SK-N-SH (cell line): Measurements from ENCODE around the gene COLEC11. TPM values are rescaled to one million over a fixed set of nuclear protein-coding genes. Genes with fewer than 3 reads are reported as not detected.

Source experiments
- CTCF ChIA-PET: fragments of 300-600, 350-600 bp; formaldehyde crosslinking; extraction: SDS; loops from one replicate; lab custom pipeline; 2021; lab: Yijun Ruan, JAX
- POLR2A ChIA-PET: fragments of 350-600 bp; sonication (Branson Sonifier 250); formaldehyde crosslinking; extraction: SDS; loops from one replicate; lab custom pipeline; 2020; ENCODE audit warnings: antibody characterized with exemption, inconsistent platforms; lab: Yijun Ruan, JAX
- DNase-seq: peaks from one replicate; pipeline ENCODE4 v3.0.0; 2012
- H2AFZ ChIP-seq: fragments of 200-600 bp; sonication (generic); 2 replicates; pipeline ENCODE4 v1.8.1; 2016; ENCODE audit warnings: antibody characterized with exemption, mild to moderate bottlenecking, low read depth
- H3F3A ChIP-seq: fragments of 200-600 bp; sonication (generic); replicated peaks from 2 replicates; pipeline ENCODE3; 2016; ENCODE audit warnings: antibody characterized with exemption, mild to moderate bottlenecking; ENCODE audit not compliant: insufficient read depth
- H3K27ac ChIP-seq, 2 experiments: fragments of 200-500 bp in 1 of 2; fragments of 200-600 bp in 1 of 2; sonication (Bioruptor generic) in 1 of 2; sonication (generic), shearing (Covaris generic) in 1 of 2; 2 replicates each; pipeline versions ENCODE4 v1.5.1 to v1.6.1; 2014 to 2016; ENCODE audit warnings: low read depth in 2 of 2, inconsistent platforms in 1 of 2, low read length in 1 of 2, mild to moderate bottlenecking in 1 of 2, mixed read lengths in 1 of 2
- H3K27me3 ChIP-seq: fragments of 200-600 bp; sonication (generic), shearing (Covaris generic); 2 replicates; pipeline ENCODE4 v1.6.1; 2016; ENCODE audit warnings: mixed run types; ENCODE audit not compliant: insufficient read depth
- H3K36me3 ChIP-seq, 2 experiments: fragments of 200-500 bp in 1 of 2; fragments of 200-600 bp in 1 of 2; sonication (Bioruptor generic) in 1 of 2; sonication (generic) in 1 of 2; replicated peaks in 1 of 2; 2 replicates each; pipeline versions ENCODE3 to v1.5.1; 2014 to 2016; ENCODE audit warnings: low read length in 1 of 2, mild to moderate bottlenecking in 1 of 2; ENCODE audit not compliant: insufficient read depth in 2 of 2, control insufficient read depth in 1 of 2
- H3K4me1 ChIP-seq, 2 experiments: fragments of 200-500 bp in 1 of 2; fragments of 200-600 bp in 1 of 2; sonication (Bioruptor generic) in 1 of 2; sonication (generic), shearing (Covaris generic) in 1 of 2; 2 replicates each; pipeline versions ENCODE4 v1.5.1 to v1.6.1; 2014 to 2016; ENCODE audit warnings: low read depth in 1 of 2, low read length in 1 of 2, mixed run types in 1 of 2; ENCODE audit not compliant: insufficient read depth in 2 of 2, control insufficient read depth in 1 of 2
- H3K4me2 ChIP-seq: fragments of 200-600 bp; sonication (generic), shearing (Covaris generic); 2 replicates; pipeline ENCODE4 v1.6.1; 2017; ENCODE audit warnings: mixed run types
- H3K4me3 ChIP-seq, 2 experiments: fragments of 200-500 bp in 1 of 2; fragments of 200-600 bp in 1 of 2; sonication (Bioruptor generic) in 1 of 2; sonication (generic), shearing (Covaris generic) in 1 of 2; 2 replicates each; pipeline versions ENCODE4 v1.5.1 to v1.8.1; 2014 to 2016; ENCODE audit warnings: low read depth in 2 of 2, inconsistent platforms in 1 of 2, low read length in 1 of 2, mild to moderate bottlenecking in 1 of 2, mixed read lengths in 1 of 2, moderate library complexity in 1 of 2
- H3K79me2 ChIP-seq: fragments of 200-600 bp; sonication (generic); 2 replicates; pipeline ENCODE4 v1.8.1; 2017; ENCODE audit warnings: mild to moderate bottlenecking; ENCODE audit not compliant: insufficient read depth
- H3K9ac ChIP-seq: fragments of 200-600 bp; sonication (generic); 2 replicates; pipeline ENCODE4 v1.6.1; 2017; ENCODE audit warnings: mixed run types
- H3K9me2 ChIP-seq: fragments of 200-600 bp; sonication (generic); 2 replicates; pipeline ENCODE4 v1.6.1; 2017; ENCODE audit warnings: mixed run types
- H3K9me3 ChIP-seq: fragments of 200-600 bp; sonication (generic); 2 replicates; pipeline ENCODE4 v1.6.1; 2017; ENCODE audit warnings: mixed run types, mild to moderate bottlenecking, moderate library complexity
- H4K20me1 ChIP-seq: fragments of 200-600 bp; sonication (generic); 2 replicates; pipeline ENCODE4 v1.6.1; 2017; ENCODE audit warnings: mild to moderate bottlenecking, mixed run types; ENCODE audit not compliant: insufficient read depth
- EZH2phosphoT487 ChIP-seq: fragments of 200-600 bp; sonication (generic); IDR thresholded peaks from 2 replicates; pipeline ENCODE4 v1.6.1; 2017; ENCODE audit warnings: low read depth, mixed run types, mild to moderate bottlenecking, antibody characterized with exemption, moderate library complexity, borderline replicate concordance
- FOSL2 ChIP-seq: IDR thresholded peaks from 2 replicates; pipeline ENCODE4 v1.4.0; 2012; ENCODE audit warnings: low read depth, mild to moderate bottlenecking, moderate library complexity, borderline replicate concordance
- GABPA ChIP-seq: IDR thresholded peaks from 2 replicates; pipeline ENCODE4 v1.4.0; 2012; ENCODE audit warnings: low read depth, mild to moderate bottlenecking
- GATA2 ChIP-seq: sonication (generic); formaldehyde crosslinking; IDR thresholded peaks from 2 replicates; pipeline ENCODE4 v1.5.0; 2020; ENCODE audit warnings: mild to moderate bottlenecking, missing genetic modification reagents
- IRF3 ChIP-seq: fragments of 150-350 bp; IDR thresholded peaks from 2 replicates; pipeline ENCODE4 v1.6.1; 2016; ENCODE audit warnings: mild to moderate bottlenecking, low read depth, low read length
- MAX ChIP-seq: IDR thresholded peaks from 2 replicates; pipeline ENCODE4 v1.4.0; 2012; ENCODE audit warnings: low read depth
- NRF1 ChIP-seq: IDR thresholded peaks from 2 replicates; pipeline ENCODE4 v1.6.1; 2012; ENCODE audit warnings: low read depth, mild to moderate bottlenecking, low read length
- POLR2AphosphoS5 ChIP-seq: IDR thresholded peaks from 2 replicates; pipeline ENCODE4 v1.6.1; 2012; ENCODE audit warnings: low read depth, low read length
- RCOR1 ChIP-seq: fragments of 150-350 bp; IDR thresholded peaks from 2 replicates; pipeline ENCODE4 v1.6.1; 2017; ENCODE audit warnings: antibody characterized with exemption, low read length
- RFX5 ChIP-seq: IDR thresholded peaks from 2 replicates; pipeline ENCODE4 v1.6.1; 2012; ENCODE audit warnings: mild to moderate bottlenecking, improper control_type of control experiment, low read length
- RXRA ChIP-seq: IDR thresholded peaks from 2 replicates; pipeline ENCODE4 v1.4.0; 2012; ENCODE audit warnings: low read depth, mild to moderate bottlenecking, borderline replicate concordance
- SIN3A ChIP-seq: IDR thresholded peaks from 2 replicates; pipeline ENCODE4 v1.6.1; 2012; ENCODE audit warnings: low read depth, mild to moderate bottlenecking, low read length, moderate library complexity, borderline replicate concordance
- SMC3 ChIP-seq: IDR thresholded peaks from 2 replicates; pipeline ENCODE4 v1.6.1; 2012; ENCODE audit warnings: low read depth, low read length, improper control_type of control experiment
- TCF12 ChIP-seq: IDR thresholded peaks from 2 replicates; pipeline ENCODE4 v1.4.0; 2012
- TEAD4 ChIP-seq: IDR thresholded peaks from 2 replicates; pipeline ENCODE4 v1.4.0; 2012; ENCODE audit warnings: mild to moderate bottlenecking, borderline replicate concordance; ENCODE audit not compliant: insufficient read depth
- USF1 ChIP-seq: IDR thresholded peaks from 2 replicates; pipeline ENCODE4 v1.4.0; 2012; ENCODE audit warnings: low read depth, borderline replicate concordance
- WGBS: methylation state at CpG from one replicate; pipeline ENCODE4 v1.1.6; 2017; ENCODE audit warnings: low lambda C conversion rate; 5-methylcytosine and 5-hydroxymethylcytosine counted together
- polyA plus RNA-seq, 3 experiments: library from polyadenylated mRNA; depleted of rRNA; stranded (reverse); fragments of >200 nt; gene quantifications; 2 replicates each; pipeline ENCODE4 v1.2.3, GENCODE V29; 2012
- TF ChIP-seq, protein P1 (sequence below): fragments of 200-600 bp; sonication (generic); IDR thresholded peaks from 2 replicates; pipeline ENCODE4 v1.6.1; 2017; ENCODE audit warnings: antibody characterized with exemption, mild to moderate bottlenecking, moderate library complexity
- TF ChIP-seq, protein P2 (sequence below): IDR thresholded peaks from 2 replicates; pipeline ENCODE4 v1.6.1; 2012; ENCODE audit warnings: mild to moderate bottlenecking, low read depth, low read length, moderate library complexity
- TF ChIP-seq, protein P3 (sequence below): IDR thresholded peaks from 2 replicates; pipeline ENCODE4; 2012

COLEC11 gene
- polyA plus RNA-seq, 1 of the 3 experiments (the other 2 are of a cell fraction) = 8.7 TPM

DNA sequence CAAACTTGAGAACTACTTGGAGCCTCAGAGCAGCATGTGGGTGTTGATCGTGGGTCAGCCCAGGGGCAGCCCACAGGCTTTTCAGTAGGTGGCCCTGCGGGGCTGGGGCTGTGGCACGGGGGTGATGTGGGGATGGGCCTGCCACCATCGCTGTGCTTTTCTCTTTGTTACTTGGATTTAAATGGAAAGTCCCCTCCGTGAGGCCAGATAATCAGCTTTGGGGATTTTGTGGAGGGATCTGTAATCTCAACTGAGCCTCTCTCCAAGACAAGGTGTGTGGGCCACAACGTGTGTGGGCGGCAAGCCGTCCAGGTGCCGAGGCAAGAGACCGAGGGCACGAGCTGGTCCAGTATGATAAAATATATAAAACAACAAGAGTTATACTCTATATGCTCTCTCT, 16.7 kb downstream of the COLEC11 start:
- CTCF ChIA-PET = no interaction called here
- Histone ChIP-seq H3K36me3 (peaks cover 0 to 3% of the 10 kb centered on the region in 2 experiments), H3F3A (peaks cover 5% of the 10 kb centered on the region), H3K4me3 (no peak overlapping the region), H3K27me3 (no peaks in the 10 kb centered on the region), H3K4me2 (no peak overlapping the region), H3K4me1 (peaks cover 0 to 39% of the 10 kb centered on the region in 2 experiments; a peak in 2 of 4 replicates), H3K9me2 (no peaks in the 10 kb centered on the region), H3K79me2 (no peaks in the 10 kb centered on the region), H4K20me1 (no peaks in the 10 kb centered on the region), H3K27ac (no peak overlapping the region), H3K9me3 (peaks cover 6% of the 10 kb centered on the region; the same call in 1 of the 2 replicates)
- POLR2A ChIA-PET = no interaction called here
- DNase-seq = no peak
- no peak for TF ChIP-seq EZH2phosphoT487
- no peak for TF ChIP-seq GABPA
- TF ChIP-seq, protein P1, sequence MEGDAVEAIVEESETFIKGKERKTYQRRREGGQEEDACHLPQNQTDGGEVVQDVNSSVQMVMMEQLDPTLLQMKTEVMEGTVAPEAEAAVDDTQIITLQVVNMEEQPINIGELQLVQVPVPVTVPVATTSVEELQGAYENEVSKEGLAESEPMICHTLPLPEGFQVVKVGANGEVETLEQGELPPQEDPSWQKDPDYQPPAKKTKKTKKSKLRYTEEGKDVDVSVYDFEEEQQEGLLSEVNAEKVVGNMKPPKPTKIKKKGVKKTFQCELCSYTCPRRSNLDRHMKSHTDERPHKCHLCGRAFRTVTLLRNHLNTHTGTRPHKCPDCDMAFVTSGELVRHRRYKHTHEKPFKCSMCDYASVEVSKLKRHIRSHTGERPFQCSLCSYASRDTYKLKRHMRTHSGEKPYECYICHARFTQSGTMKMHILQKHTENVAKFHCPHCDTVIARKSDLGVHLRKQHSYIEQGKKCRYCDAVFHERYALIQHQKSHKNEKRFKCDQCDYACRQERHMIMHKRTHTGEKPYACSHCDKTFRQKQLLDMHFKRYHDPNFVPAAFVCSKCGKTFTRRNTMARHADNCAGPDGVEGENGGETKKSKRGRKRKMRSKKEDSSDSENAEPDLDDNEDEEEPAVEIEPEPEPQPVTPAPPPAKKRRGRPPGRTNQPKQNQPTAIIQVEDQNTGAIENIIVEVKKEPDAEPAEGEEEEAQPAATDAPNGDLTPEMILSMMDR = no peak
- TF ChIP-seq SIN3A = no peak
- no peak for TF ChIP-seq GATA2 (CRISPR knock-in tag)
- TF ChIP-seq FOSL2 = no peak
- TF ChIP-seq NRF1 = no peak
- TF ChIP-seq MAX = no peak
- no peak for TF ChIP-seq RCOR1
- TF ChIP-seq IRF3 = no peak
- TF ChIP-seq, protein P2, sequence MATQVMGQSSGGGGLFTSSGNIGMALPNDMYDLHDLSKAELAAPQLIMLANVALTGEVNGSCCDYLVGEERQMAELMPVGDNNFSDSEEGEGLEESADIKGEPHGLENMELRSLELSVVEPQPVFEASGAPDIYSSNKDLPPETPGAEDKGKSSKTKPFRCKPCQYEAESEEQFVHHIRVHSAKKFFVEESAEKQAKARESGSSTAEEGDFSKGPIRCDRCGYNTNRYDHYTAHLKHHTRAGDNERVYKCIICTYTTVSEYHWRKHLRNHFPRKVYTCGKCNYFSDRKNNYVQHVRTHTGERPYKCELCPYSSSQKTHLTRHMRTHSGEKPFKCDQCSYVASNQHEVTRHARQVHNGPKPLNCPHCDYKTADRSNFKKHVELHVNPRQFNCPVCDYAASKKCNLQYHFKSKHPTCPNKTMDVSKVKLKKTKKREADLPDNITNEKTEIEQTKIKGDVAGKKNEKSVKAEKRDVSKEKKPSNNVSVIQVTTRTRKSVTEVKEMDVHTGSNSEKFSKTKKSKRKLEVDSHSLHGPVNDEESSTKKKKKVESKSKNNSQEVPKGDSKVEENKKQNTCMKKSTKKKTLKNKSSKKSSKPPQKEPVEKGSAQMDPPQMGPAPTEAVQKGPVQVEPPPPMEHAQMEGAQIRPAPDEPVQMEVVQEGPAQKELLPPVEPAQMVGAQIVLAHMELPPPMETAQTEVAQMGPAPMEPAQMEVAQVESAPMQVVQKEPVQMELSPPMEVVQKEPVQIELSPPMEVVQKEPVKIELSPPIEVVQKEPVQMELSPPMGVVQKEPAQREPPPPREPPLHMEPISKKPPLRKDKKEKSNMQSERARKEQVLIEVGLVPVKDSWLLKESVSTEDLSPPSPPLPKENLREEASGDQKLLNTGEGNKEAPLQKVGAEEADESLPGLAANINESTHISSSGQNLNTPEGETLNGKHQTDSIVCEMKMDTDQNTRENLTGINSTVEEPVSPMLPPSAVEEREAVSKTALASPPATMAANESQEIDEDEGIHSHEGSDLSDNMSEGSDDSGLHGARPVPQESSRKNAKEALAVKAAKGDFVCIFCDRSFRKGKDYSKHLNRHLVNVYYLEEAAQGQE = no peak
- TF ChIP-seq RFX5 = no peak
- no peak for TF ChIP-seq TCF12
- TF ChIP-seq SMC3 = no peak
- TF ChIP-seq USF1 = no peak
- TF ChIP-seq RXRA = no peak
- TF ChIP-seq, protein P3, sequence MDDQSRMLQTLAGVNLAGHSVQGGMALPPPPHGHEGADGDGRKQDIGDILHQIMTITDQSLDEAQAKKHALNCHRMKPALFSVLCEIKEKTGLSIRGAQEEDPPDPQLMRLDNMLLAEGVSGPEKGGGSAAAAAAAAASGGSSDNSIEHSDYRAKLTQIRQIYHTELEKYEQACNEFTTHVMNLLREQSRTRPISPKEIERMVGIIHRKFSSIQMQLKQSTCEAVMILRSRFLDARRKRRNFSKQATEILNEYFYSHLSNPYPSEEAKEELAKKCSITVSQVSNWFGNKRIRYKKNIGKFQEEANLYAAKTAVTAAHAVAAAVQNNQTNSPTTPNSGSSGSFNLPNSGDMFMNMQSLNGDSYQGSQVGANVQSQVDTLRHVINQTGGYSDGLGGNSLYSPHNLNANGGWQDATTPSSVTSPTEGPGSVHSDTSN = no peak
- no peak for TF ChIP-seq POLR2AphosphoS5
- TF ChIP-seq TEAD4 = no peak
- TF ChIP-seq, all 33 proteins: peak for 0
- H3K9ac ChIP-seq = no peak overlapping the region
- H2AFZ ChIP-seq = no peak overlapping the region
- 83% methylated on average over 11 of the region's 11 CpGs for WGBS
